Measurements from ENCODE around the gene MVB12B.

Gene MVB12B

DNA sequence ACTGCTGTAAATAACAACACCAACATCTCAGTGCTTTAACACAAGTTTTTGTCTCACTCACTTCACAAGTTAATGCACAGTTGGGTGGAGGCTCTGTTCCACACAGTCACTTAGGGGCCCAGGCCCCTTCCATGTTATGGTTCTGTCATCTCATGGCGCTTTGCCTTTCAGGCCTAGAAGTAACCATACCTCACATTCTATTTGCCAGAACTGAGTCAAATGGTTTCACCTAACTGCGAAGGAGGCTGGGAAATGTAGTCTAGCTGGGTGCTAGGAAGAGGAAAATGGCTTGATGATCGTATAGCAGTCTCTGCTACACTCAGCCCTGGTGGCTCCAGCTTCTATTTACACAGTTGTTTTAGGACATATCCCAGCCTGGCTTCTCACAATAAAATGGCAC lies 23.1 kb upstream of the MVB12B start:
- DNase-seq (ENCODE audit: low read depth in 2 of 2), result no peak

DNA sequence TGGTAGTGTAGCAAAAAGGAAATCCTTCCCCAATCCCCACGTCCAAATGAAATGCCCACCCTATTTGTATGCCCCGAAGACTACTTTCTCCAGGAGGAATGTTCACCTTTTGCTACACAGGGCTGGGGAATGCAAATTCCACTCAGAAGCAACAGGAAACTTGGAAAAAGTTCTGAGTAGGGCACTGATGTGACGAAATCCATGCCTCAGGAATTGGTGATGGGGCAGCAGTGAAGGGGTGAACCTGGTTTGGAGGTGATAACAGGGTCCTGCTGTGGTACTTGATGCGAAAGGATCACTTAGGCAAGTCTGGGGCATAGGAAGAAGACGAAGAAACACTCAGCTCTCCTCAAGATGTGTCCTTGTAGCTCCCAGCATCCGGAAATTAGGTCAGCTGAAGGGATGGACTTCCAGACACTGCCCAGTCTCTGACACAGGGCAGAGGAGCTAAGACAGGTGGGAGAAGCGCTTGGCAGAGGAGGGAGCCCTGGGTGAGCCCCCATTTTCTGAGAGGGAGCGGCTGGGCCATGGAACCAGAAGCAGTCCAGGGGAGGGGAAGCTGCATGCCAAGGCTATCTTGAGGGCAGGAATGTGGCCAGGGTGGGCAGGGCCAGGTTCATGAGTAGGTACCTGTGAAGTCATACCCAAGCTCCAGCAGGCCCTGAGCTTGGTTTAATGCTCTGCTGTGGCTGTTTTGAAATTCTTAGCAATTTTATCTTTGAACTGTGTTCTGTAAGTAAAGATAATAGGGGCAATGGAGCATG lies 22.2 kb upstream of the MVB12B start:
- no peak for DNase-seq (ENCODE audit: low read depth in 2 of 2)

DNA sequence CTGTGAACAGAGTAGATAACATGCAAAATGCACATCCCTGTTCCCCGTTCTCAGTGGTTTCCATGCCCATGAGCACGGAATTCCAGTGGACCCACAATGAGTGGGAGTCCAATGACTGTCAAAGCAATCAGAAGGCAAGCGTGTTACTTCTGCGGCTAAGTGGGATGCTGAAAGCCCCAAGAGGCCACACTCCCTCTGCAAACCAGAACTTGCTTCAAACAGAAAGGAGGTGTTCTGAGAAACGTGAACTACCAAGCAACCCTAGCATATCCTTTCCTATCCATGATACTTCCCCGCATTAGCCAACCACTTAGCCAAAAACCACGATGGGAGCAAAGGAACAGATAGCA lies 21.7 kb upstream of the MVB12B start:
- DNase-seq (ENCODE audit: low read depth in 2 of 2), result no peak

DNA sequence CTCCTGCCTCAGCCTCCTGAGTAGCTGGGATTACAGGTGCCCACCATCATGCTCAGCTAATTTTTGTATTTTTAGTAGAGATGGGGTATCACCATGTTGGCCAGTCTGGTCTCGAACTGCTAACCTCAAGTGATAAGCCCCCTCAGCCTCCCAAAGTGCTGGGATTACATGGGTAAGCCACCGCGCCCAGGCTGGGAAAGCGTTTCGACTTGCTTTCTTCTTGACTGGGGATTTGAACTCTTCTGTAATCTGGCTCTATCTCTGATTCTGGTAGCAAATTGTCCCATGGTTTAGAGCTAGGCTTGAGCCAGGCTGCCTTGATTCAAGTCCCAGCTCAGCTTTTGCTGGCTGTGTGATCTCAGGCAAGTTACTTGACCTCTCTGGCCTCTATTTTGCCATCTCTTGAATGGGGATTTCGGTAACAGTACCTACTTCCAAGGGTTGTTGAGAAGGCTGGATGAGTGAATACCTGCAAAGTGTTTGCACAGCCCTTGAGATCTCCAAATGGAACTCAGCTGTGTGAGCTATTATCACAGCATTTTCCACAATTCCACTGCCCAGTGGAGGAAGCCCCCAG lies 20.5 kb upstream of the MVB12B start:
- no peak for DNase-seq (ENCODE audit: low read depth in 2 of 2)

DNA sequence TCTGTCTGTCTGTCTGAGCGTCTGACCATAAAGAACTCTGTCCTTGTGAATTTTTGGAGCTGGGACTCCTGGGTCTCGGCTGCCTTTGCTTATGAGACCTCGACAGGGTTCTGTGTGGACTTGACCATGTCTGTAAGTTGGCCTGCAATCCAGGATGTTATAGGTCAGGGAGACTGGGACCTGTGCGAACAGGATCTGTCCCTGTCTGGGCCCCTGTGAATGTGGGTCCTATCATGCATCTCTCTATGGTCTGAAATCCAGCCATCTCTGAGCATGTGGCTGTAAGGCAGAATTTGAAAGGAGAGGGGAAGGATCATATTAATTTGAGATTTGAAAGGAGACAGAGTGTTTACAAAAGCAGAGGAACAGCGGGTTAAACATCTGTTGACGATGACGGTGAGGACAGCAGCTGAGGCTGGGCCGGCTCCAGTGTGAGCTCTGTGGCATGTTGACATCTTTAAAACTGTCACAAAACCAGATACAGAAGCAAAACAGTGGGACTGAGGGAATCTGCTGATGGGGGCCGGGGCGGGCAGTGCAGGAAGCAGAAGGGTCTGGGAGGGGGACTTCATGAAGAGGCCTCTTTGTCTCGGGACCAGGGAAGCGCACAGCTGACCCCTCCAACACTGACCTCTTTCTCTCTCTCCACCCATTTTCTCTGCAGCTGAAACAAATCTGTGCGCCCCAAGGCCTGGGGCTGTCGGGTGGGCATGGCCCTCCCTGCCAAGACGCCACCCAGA lies 19.1 kb upstream of the MVB12B start:
- DNase-seq (ENCODE audit: low read depth in 2 of 2), result no peak

DNA sequence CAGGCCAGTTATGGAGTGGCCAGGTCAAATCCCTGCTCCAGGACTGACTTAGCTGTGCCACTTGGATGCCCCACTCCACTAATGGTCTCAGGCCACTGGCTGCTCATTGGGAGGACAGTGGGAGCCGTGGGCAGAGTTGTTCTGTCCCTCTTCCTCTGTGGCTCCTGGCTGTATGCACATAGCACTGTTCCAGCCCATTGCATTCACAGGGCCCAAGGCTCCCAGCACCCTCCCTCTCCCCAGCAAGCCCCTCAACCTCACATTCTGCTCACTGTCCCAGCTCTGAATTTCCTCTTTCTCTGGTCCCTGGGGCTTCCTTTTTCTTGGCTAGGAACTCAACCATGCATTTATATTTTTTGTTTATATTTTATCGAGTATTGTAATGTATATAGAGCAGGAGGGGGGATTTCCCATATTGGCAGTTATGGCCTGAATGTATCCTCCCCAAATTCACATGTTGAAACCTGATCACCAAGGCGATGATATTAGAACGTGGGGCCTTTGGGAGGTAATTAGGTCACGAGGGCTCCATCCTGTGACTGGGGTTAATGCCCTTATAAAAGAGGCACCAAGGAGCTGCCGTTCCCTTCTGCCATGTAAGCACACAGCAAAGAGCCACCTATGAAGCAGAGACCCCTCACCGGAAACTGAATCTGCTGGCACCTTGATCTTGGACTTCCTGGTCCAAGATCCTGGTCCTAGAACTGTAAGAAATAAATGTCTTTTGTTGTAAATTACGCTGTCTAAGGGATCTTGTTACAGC lies 17.0 kb upstream of the MVB12B start:
- no peak for DNase-seq (ENCODE audit: low read depth in 2 of 2)

DNA sequence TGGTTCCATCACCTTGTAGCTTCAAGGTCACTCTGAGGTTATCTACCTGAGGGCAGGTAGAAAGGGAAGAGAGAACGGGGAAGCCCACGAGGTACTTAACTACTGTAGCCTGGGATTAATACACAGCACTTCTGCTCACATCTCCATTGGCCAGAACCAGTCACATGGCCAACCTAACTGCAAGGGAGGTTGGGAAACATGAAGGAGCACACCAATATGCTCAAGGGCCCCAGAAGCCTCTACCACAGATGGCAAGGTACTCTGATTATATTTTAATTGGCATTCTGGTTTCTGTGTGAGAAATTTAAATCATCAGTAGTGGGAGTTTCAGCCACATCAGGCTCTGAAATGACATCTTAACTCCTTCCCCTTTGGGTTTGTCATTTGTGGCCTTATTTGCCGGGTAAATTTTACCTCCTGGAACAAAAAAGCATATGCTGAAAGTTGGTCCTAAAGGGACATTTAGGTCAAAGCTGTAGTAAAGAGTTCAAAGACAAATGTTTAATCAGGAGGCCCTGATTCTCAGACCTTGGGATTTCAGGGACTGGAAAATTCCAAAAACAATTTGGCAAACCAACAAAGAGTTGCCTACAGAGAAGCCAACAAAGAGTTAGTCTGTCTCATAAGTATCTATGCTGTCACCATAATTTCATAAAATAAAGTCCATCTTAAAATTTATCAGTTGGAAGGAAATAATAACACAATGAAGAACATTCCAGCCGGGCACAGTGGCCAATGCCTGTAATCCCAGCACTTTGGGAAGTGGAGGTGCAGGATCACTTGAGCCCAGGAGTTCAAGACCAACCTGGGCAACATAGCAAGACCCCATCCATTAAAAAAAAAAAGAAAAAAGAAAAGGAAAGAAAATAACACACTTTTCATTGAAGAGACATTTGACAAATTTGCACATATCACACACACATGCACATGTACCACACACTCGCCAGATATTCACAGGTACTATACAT lies 13.8 kb upstream of the MVB12B start:
- no peak for DNase-seq (ENCODE audit: low read depth in 2 of 2)

DNA sequence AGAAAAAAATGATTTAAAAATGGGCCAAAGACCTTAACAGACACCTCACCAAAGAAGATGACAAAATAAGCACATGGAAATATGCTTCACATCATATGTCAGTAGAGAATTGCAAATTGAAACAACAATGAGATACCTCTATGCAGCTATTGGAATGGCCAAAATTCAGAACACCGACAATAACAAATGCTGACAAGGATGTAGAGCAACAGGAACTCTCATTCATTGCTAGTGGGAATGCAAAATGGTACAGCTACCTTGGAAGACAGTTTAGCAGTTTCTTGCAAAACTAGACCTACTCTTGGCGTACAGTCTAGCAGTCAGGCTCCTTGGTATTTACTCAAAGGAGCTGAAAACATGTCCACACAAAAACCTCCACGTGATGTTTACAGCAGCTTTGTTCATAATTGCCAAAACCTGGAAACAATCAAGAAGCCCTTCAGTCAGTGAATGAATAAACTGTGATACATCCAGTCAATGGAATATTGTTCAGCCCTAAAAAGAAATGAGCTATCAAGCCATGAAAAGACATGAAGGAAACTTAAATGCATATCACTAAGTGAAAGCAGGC lies 10.5 kb upstream of the MVB12B start:
- no peak for DNase-seq (ENCODE audit: low read depth in 2 of 2)

DNA sequence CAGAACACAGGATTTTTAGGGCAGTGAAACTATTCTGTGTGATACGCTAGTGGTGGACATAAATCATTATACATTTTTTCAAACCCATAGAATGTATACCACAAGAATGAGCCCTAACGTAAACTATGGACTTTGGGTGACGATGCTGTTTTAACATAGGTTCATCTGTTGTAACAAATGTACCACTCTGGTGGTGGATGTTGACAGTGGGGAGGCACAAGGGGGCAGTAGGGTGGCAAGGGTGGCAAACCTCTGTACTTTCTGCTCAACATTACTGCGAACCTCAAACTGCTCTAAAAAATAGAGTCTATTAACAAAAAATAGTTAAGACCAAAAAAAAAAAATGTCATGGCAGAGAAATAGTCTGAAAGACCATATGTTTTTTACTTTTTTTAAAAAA lies 9.1 kb upstream of the MVB12B start:
- DNase-seq (ENCODE audit: low read depth in 2 of 2), result no peak

DNA sequence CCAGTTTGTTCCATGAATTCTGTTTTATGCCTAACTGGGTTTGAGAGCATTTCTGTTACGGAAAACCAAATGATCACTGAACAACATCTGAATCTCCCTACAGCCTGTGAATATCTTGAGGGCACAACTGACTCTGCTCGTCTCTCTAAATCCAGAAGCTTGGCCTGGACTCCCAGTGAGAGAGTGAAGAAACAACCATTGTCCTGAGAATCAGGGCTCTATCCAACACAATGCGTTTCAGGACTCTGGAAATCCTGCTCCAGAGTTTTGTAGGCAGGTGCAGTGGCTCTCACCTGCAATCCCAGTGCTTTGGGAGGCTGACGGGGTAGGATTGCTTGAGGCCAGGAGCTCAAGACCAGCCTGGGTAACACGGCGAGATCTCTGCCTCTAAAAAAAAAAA lies 7.8 kb upstream of the MVB12B start:
- no peak for DNase-seq (ENCODE audit: low read depth in 2 of 2)

DNA sequence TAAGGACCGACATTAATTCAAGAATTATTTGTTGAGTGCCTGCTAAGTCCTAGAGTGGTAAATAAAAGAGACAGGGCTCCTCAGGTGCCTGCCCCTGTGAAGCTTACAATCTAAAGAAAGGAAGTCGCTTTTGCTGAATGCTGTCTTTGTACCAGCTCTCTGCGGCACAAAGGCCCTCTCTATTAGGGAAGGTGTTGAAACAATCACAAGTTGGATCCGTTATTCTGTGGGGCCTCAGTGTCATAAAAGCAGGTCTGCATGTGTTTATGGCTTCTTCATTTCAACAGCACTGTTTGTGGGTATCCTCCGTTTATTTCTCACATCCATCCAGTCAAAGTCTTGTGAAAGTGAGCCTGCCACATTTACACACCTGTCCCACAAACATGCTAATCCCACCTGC lies 7.0 kb upstream of the MVB12B start:
- no peak for DNase-seq (ENCODE audit: low read depth in 2 of 2)

DNA sequence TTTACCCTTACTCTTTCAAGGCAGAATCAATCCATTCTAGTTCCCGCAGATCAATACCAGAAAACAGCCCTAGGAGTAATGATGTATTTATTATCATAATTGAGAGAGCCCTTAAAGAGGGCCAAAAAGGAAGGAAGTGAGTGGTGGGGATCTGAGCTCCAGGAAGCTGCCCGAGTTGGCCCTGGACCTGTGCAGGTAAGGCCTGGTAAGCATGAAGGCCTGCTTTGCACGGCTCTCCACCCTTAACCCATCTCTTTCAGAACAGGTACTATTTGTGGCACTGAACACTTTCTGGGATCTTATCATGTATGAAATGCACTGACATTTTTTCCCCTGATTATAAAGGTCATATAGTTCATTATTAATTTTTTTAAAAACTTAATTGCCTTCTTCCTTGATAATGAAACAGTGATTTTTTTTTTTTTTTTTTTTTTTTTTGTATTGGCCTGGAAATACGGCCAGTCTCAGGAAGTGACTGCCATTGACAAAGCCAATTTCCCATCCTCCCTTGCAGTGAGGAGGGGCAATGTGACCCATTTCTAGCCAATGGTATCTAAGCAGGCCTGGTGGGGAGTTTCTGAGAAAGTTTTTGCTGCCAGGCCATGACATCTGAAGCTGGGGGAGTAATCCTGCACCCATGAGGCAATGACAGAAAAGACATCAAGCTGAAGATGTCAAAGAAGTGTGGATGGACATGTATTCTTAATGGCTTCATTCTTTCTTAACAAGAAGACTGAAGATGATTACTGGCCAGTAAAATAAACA lies 6.3 kb upstream of the MVB12B start:
- no peak for DNase-seq (ENCODE audit: low read depth in 2 of 2)

DNA sequence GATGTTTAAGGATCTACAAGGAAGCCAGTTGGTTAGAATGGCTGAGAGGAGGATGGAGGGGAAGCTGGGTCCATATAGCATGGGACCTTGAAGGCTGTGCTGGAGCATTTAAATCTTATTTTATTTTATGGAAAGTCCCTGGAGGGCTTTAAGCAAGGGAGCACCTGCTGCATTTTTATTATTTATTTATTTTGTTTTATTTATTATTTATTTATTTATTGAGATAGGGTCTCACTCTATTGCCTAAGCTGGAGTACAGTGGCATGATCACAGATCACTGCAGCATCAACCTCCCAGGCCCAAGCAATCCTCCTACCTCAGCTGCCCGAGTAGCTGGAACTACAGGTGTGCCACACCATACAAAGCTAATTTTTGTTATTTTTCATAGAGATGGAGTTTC lies 4.9 kb upstream of the MVB12B start:
- DNase-seq (ENCODE audit: low read depth in 2 of 2), result no peak

DNA sequence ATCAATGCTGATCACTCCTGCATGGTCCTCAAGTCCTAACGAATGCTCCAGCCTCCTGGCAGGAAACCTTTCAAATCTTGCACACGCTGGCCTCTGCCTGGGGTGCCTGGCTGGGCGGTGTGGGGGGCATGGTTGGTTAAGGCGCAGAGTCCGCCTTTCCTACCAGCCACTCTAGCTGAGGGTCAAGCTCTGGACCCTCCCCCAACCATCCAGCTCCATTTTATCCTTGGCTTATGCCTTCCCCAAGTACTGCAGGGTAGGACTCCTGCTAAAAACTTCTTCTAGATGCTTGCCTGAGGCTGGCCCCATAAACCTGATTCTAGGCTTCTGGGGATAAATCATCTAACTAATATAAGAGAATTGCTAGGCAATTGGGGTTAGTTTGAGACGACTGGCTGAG lies 808 bp upstream of the MVB12B start:
- DNase-seq (ENCODE audit: low read depth in 2 of 2), result no peak

DNA sequence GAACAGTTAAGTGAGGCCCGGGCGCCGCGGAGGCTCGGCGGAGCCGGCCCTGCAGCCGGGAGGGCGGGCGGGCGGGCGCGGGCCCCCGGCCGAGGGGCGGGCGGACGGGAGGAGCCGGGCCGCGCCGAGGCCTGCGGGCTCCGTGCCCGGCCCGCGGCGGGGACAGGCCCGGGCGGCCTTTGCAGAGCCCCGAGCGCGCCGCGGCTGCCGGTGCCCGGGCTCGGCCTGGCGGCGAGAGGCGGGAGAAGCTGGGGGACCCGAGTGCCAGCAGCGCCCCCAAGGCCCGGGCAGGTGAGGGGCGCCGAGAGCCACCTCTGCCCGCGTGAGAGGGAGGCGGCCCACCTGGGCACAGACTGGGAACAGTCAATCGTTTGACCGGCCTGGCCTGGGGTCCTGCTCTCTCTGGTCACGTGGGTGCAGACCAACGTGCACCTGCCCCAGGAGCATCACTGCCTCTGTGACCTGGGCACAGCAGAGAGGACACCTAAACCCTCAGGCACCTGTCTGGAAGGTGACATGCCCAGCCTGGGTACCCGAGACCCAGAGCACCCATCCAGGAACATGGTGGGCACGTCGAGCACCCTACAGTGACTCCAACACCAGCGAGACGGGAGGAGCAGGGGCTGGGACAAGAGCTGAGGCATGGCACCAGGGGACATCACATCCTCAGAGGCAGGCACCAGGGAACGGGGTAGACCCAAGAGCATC lies 531 bp downstream of the MVB12B start:
- DNase-seq (ENCODE audit: low read depth in 2 of 2), result no peak

DNA sequence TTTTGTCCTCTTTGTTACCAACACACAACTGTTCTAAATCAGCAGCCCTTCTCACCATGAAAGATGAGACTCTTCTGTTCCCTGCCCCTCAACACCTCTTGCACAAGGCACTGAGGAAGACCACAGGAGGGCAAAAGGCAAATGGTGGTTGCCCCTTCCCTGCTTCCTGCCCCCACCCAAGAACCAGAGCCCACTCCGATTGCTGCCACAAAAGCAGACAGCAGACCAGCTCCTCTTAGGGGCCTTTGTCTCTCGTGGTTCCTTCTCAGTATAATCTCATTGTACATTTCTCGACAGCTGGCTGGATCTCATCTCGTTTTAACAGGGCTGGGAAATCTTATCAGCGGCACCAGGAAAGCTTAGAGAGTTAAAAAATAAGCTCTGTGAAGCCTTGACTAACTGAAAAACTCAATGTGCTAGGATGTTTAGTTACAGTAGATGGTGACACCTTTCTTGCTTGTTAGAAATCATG lies 1.1 kb downstream of the MVB12B start:
- DNase-seq (ENCODE audit: low read depth in 2 of 2), result no peak

DNA sequence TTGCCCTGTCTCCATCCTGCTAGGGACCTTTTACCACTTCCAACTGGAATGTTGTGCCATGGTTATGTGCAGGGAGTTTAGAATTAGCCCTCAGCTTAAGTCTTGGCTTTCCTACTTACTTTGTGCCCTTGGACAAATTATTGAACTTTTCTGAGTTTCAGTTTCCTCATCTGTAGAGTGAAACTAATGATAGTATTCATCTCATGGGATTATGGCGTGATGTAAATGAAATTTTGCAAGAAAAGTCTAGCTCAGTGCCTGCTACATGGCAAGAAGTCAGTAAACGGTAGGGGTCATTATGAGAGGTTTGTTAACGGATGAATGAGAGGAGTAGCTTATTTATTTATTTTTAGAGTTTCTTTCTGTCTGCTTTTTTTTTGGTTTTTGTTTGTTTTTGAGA lies 1.8 kb downstream of the MVB12B start:
- DNase-seq (ENCODE audit: low read depth in 2 of 2), result no peak

DNA sequence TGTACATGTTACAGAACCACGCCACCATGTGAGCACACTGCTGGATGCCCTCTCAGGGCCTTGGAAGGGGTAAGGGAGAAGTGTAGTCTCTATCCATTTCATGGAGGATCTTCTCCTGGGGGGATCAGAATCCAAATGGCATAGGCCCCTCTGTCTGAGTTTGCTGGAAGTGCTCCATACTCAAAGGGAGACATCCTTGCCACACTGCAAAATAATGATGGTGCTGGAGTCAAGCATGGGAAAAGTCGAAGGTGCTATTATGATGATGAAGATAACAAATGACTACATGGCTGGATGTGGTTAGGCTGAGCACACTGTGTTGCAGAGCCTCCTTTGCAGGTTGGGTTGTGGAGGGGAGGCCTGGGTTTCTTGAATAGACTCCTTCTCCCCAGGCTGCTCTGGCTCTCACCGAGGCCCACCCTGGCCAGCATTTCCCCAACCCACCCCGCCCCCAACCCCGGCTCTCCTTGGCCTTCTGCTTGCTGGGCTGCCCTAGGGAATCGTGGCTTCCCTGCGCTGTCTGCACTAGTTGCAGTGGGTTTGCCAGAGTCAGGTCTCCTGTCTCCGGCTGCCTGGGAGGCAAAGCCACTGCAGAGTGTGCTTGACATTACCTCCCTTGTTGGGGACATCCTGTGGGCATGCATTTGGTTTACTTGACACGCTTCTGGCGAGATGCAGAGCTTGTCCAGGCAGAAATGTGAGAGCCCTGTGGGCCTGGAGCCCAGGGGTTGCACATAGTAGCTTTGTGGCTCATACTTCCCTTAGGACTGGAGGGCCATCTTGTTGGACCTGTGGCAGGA lies 3.0 kb downstream of the MVB12B start:
- no peak for DNase-seq (ENCODE audit: low read depth in 2 of 2)

DNA sequence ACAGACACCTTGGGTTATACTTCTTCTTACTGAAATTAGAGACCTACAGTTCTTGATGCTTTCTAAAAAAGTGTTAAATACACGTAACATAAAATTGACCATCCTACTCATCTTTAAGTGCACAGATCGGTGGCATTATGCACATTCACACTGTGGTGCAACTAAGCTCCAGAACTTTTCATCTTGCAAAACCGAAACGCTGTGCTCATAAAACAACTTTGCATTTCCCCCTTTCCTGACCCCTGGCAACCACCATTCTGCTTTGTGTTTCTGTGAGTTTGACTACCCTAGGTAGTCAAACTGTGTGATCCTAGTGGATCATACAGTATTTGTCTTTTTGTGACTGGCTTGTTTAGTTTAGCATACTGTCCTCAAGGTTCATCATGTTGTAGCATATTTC lies 3.9 kb downstream of the MVB12B start:
- no peak for DNase-seq (ENCODE audit: low read depth in 2 of 2)
